Activated naive CD8-positive, alpha-beta T cell treated with anti-CD3 and anti-CD28 coated beads for 36 hours (primary cell): Measurements from ENCODE around the gene IFNA21. TPM values are rescaled to one million over a fixed set of nuclear protein-coding genes. Genes with fewer than 3 reads are reported as not detected.
"Not testable (repeated sequence)": the region's sequence is repeated elsewhere in the genome, so short reads cannot be mapped to it uniquely, and the experiment has no call there.

Source experiments
- DNase-seq: peaks from one replicate; pipeline ENCODE4 v3.0.0; 2021
- H3K27ac Mint-ChIP-seq: one replicate; pipeline ENCODE4 v1.8.0; 2022; ENCODE audit warnings: mild to moderate bottlenecking, moderate library complexity, mixed read lengths
- H3K27me3 Mint-ChIP-seq: one replicate; pipeline ENCODE4 v1.8.0; 2022; ENCODE audit warnings: mild to moderate bottlenecking, mixed read lengths
- H3K36me3 Mint-ChIP-seq: one replicate; pipeline ENCODE4 v1.8.0; 2021; ENCODE audit warnings: mild to moderate bottlenecking, mixed read lengths
- H3K4me1 Mint-ChIP-seq: one replicate; pipeline ENCODE4 v1.8.0; 2021; ENCODE audit warnings: mixed read lengths
- H3K4me3 Mint-ChIP-seq: one replicate; pipeline ENCODE4 v1.8.0; 2022; ENCODE audit warnings: mild to moderate bottlenecking, moderate library complexity, mixed read lengths
- H3K9me3 Mint-ChIP-seq: one replicate; pipeline ENCODE4 v1.8.0; 2022; ENCODE audit warnings: mixed read lengths
- total RNA-seq, 2 experiments: library from RNA; stranded (reverse); gene quantifications; one replicate each; pipeline ENCODE4 v1.2.3, GENCODE V29; 2021

Gene IFNA21
- total RNA-seq, result not detected

DNA sequence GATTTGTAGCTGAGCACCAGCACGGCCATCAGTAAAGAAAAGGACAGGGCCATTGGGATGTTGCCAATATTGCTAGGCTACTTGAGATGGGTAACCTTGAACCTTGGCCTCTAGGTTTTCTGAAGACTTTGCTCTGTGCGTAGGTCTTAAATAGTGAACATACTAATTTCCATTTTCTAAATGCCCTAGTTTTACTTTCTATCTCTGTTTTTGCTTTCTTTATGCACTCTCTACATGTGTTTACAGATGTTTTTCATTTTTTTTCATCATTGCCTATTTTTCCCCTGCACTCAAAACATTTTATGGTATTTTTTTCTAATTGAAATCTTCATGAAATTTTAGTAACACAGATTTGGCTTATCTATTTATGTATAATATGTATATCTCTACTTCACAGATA is at the start of gene IFNA21:
Gene IFNA21 (minus strand): TSS at position 101 of the 400 bp plus-strand sequence. CDS start 48 bp downstream, at position 53.
- not testable (repeated sequence) for H3K27ac Mint-ChIP-seq, DNase-seq, H3K4me3 Mint-ChIP-seq, H3K27me3 Mint-ChIP-seq, H3K9me3 Mint-ChIP-seq, H3K36me3 Mint-ChIP-seq
- peaks cover 13% of the 10 kb centered on the region for H3K4me1 Mint-ChIP-seq

DNA sequence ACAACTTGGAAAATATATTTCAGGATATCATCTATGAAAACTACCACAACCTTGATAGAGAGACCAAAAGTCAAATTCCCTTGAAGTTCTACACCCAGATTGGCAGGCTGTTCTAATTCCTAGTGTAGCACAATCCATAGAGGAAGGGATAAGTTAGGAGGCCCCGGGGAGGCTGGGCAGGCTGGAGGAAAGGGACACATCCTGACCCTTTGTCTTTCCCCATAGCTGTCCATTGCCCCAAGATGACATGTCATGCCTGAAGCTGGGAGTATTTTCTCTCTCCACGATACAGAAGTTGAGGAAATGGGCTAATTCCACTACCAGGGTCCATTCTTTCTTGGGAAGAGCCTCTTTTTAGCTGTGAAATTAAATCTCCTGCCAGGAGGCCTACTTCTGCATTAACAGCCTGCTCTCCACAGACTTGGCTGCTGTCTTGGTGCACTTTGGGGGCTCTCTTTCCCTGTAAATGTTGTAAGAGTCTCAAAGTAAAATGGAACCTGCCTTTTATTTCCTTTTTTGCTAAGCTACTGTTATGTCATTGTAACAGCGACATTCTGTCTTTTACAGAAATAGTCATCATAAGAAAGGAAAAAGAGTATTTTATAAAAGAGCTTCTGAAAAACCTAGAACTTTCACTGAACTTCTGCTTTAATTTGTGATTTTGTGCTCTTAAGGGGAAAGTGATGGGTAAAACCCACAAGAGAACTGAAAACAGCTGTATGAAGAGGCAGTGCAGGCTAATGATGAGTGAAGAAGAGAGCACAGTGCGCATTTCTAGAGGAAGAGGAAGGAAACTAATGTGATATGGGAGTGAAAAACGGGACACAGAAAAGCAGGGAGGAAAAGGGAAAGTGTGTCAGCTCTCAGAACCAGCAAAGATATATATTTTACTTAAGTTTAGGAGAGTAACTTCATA is 47.2 kb upstream of the IFNA21 start:
- H3K27ac Mint-ChIP-seq, DNase-seq, H3K4me1 Mint-ChIP-seq, H3K36me3 Mint-ChIP-seq, H3K9me3 Mint-ChIP-seq: not testable (repeated sequence)
- Mint-ChIP-seq H3K27me3 (peaks cover 11% of the 10 kb centered on the region), H3K4me3 (peak overlapping the region; percentile 32)

DNA sequence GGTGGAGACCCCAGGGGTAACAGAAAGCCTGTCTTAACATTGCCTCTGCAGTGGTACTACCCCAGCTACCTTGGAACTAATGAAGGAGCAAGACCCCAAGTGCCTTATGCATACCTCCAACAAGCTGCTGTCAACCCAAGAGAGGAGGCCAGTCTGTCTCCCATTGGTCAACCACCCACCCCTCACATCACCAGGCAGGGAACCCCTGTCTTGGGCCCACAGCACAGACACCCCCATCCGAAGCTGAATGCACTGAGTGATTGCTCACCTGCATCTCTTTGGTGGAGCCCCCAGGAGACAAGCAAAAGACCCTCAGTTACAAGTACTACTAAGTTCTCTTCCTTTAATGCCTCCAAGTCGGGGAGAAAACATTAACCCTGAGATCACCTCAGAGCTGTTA is 45.7 kb upstream of the IFNA21 start:
- H3K27me3 Mint-ChIP-seq, DNase-seq, H3K4me3 Mint-ChIP-seq, H3K27ac Mint-ChIP-seq, H3K4me1 Mint-ChIP-seq, H3K9me3 Mint-ChIP-seq, H3K36me3 Mint-ChIP-seq: not testable (repeated sequence)

DNA sequence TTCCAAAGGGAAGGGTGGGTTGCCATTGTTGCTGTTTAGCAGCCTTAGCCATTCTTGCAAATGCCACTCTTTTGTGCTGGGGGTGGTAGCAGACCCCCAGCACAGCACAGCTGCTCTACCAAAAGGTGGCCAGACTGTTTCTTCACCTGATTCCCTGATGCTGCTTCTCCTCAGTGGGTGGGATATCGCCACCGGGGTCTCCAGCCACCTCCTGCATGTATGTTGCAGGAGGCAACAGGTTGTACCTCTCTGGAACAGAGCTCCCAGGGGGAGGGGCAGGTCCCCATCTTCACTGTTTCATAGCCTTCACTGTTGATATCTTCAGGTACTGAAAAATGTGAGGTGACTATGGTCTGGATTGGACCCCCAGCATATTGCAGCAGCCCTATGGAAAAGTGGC is 44.3 kb upstream of the IFNA21 start:
- H3K27ac Mint-ChIP-seq, DNase-seq, H3K9me3 Mint-ChIP-seq, H3K4me3 Mint-ChIP-seq, H3K36me3 Mint-ChIP-seq, H3K4me1 Mint-ChIP-seq, H3K27me3 Mint-ChIP-seq: not testable (repeated sequence)

DNA sequence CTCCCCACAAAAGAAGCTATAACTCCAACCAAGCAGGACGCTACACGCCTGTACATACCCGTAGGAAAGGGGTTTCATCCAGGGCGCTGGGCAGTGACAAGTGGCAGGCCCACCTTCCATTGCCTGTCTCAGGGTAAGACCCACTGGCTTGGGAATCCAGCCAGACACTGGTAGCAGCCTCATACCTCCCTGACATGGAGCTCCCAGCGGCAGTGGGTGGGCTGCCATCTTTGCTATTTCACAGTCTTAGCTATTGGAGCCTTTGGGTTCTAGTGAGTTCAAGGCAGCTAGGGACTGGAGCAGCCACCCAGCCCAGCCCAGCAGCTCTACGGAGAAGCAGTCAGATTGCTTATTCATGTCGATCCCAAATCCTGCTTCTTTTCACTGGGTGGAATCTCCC is 43.9 kb upstream of the IFNA21 start:
- H3K4me3 Mint-ChIP-seq, result no peak overlapping the region
- H3K4me1 Mint-ChIP-seq, result no peaks in the 10 kb centered on the region
- H3K36me3 Mint-ChIP-seq, result no peaks in the 10 kb centered on the region
- DNase-seq, result no peak
- H3K9me3 Mint-ChIP-seq, result no peaks in the 10 kb centered on the region
- H3K27me3 Mint-ChIP-seq, result peaks cover 2% of the 10 kb centered on the region
- no peak overlapping the region for H3K27ac Mint-ChIP-seq

DNA sequence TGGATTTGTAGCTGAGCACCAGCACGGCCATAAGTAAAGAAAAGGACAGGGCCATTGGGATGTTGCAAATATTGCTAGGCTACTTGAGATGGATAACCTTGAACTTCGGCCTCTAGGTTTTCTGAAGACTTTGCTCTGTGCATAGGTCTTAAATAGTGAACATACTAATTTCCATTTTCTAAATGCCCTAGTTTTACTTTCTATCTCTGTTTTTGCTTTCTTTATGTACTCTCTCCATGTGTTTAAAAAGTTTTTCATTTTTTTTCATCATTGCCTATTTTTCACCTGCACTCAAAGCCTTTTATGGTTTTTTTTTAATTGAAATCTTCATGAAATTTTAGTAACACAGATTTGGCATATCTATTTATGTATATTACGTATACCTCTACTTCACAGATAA is 40.6 kb upstream of the IFNA21 start, which contains the start of gene IFNA10:
Gene IFNA10 (minus strand): TSS at position 101 of the 400 bp plus-strand sequence. CDS start 46 bp downstream, at position 55.
- not testable (repeated sequence) for H3K9me3 Mint-ChIP-seq, H3K4me3 Mint-ChIP-seq, H3K4me1 Mint-ChIP-seq, H3K27me3 Mint-ChIP-seq, H3K27ac Mint-ChIP-seq, H3K36me3 Mint-ChIP-seq, DNase-seq

DNA sequence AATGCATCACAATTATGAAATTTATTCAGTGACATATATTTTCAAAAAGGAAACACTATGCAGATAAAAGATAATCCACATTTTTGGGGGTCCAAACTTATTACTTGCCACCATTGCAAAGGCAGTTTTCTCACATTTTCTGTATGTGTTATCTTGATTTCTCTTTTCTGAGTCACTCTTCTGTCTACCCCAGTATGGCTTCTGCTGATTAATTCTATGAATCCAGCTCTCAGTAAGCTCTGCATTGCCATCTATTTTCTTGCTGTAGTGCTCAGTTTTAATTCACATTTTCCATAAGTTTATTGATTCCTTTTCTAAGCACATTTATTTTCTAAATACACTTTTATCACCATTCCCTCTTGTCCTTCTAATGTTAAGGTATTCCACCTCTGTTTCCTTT is 38.7 kb upstream of the IFNA21 start:
- DNase-seq, result no peak
- Mint-ChIP-seq H3K4me3 (no peak overlapping the region), H3K4me1 (peaks cover 8% of the 10 kb centered on the region), H3K27me3 (peaks cover 10% of the 10 kb centered on the region), H3K36me3 (no peaks in the 10 kb centered on the region), H3K9me3 (no peaks in the 10 kb centered on the region), H3K27ac (no peak overlapping the region)

DNA sequence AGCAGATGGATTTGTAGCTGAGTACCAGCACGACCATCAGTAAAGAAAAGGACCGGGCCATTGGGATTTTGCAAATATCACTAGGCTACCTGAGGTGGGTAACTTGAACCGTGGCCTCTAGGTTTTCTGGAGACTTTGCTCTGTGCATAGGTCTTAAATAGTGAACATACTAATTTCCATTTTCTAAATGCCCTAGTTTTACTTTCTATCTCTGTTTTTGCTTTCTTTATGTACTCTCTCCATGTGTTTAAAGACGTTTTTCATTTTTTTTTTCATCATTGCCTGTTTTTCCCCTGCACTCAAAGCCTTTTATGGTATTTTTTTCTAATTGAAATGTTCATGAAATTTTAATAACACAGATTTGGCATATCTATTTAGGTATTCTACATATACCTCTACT is 35.6 kb upstream of the IFNA21 start, which contains the start of gene IFNA7:
Gene IFNA7 (minus strand): TSS at position 101 of the 400 bp plus-strand sequence. CDS start 40 bp downstream, at position 61.
- H3K4me3 Mint-ChIP-seq, H3K9me3 Mint-ChIP-seq, H3K27ac Mint-ChIP-seq, H3K36me3 Mint-ChIP-seq, H3K4me1 Mint-ChIP-seq, DNase-seq: not testable (repeated sequence)
- peaks cover 10% of the 10 kb centered on the region for H3K27me3 Mint-ChIP-seq

DNA sequence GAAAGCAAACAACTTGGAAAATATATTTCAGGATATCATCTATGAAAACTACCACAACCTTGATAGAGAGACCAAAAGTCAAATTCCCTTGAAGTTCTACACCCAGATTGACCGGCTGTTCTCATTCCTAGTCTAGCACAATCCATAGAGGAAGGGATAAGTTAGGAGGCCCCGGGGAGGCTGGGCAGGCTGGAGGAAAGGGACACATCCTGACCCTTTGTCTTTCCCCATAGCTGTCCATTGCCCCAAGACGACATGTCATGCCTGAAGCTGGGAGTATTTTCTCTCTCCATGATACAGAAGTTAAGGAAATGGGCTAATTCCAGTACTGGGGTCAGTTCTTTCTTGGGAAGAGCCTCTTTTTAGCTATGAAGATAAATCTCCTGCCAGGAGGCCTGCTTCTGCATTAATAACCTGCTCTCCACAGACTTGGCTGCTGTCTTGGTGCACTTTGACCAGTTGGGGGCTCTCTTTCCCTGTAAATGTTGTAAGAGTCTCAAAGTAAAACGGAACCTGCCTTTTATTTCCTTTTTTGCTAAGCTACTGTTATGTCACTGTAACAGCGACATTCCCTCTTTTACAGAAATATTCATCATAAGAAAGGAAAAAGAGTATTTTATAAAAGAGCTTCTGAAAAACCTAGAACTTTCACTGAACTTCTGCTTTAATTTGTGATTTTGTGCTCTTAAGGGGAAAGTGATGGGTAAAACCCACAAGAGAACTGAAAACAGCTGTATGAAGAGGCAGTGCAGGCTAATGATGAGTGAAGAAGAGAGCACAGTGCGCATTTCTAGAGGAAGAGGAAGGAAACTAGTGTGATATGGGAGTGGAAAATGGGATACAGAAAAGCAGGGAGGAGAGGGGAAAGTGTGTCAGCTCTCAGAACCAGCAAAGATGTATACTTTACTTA is 28.7 kb upstream of the IFNA21 start:
- DNase-seq, result peak; percentile 36
- peak overlapping the region; percentile 0 for H3K4me3 Mint-ChIP-seq
- not testable (repeated sequence) for H3K36me3 Mint-ChIP-seq, H3K9me3 Mint-ChIP-seq, H3K4me1 Mint-ChIP-seq, H3K27me3 Mint-ChIP-seq, H3K27ac Mint-ChIP-seq

DNA sequence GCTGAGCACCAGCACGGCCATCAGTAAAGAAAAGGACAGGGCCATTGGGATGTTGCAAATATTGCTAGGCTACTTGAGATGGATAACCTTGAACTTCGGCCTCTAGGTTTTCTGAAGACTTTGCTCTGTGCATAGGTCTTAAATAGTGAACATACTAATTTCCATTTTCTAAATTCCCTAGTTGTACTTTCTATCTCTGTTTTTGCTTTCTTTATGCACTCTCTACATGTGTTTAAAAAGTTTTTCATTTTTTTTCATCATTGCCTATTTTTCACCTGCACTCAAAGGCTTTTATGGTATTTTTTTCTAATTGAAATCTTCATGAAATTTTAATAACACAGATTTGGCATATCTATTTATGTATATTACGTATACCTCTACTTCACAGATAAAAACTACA is 21.0 kb upstream of the IFNA21 start, which contains the start of gene IFNA4:
Gene IFNA4 (minus strand): TSS at position 101 of the 400 bp plus-strand sequence. CDS start 56 bp downstream, at position 45.
- H3K27me3 Mint-ChIP-seq, H3K4me1 Mint-ChIP-seq, H3K27ac Mint-ChIP-seq, H3K4me3 Mint-ChIP-seq, DNase-seq, H3K9me3 Mint-ChIP-seq, H3K36me3 Mint-ChIP-seq: not testable (repeated sequence)

DNA sequence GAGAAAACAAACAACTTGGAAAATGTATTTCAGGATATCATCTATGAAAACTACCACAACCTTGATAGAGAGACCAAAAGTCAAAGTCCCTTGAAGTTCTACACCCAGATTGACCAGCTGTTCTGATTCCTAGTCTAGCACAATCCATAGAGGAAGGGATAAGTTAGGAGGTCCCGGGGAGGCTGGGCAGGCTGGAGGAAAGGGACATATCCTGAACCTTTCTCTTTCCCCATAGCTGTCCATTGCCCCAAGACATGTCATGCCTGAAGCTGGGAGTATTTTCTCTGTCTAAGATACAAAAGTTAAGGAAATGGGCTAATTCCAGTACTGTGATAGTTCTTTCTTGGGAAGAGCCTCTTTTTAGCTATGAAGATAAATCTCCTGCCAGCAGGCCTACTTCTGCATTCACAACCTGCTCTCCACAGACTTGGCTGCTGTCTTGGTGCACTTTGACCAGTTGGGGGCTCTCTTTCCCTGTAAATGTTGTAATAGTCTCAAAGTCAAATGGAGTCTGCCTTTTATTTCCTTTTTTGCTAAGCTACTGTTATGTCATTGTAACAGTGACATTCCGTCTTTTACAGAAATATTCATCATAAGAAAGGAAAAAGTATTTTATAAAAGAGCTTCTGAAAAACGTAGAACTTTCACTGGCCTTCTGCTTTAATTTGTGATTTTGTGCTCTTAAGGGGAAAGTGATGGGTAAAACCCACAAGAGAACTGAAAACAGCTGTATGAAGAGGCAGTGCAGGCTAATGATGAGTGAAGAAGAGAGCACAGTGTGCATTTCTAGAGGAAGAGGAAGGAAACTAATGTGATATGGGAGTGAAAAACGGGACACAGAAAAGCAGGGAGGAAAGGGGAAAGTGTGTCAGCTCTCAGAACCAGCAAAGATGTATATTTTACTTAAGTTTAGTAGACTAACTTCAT is 16.6 kb upstream of the IFNA21 start:
- H3K27me3 Mint-ChIP-seq, H3K36me3 Mint-ChIP-seq, H3K4me3 Mint-ChIP-seq, H3K27ac Mint-ChIP-seq, H3K9me3 Mint-ChIP-seq, H3K4me1 Mint-ChIP-seq: not testable (repeated sequence)
- peak; percentile 15 for DNase-seq

DNA sequence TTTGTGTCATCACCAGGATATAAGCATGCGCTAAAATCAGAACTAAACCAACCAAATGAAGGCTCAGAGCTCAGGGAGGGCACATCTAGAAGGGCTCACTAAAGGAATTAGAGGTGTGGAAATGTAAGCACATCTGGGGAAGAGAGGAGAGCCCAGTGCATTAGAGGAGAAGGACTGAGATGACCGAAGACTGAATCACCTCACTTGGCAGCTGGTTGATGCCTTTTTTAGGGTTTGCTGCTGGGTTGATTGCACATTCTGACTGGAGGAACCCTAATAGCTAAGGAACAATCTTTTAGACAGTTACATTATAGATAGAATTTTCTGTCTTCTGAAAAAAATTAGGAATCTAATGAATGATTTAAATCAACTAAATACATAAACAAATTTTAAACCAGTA is 8.2 kb upstream of the IFNA21 start:
- Mint-ChIP-seq H3K36me3 (no peaks in the 10 kb centered on the region), H3K27me3 (no peaks in the 10 kb centered on the region), H3K9me3 (no peaks in the 10 kb centered on the region), H3K27ac (no peak overlapping the region), H3K4me1 (no peaks in the 10 kb centered on the region), H3K4me3 (no peak overlapping the region)
- DNase-seq, result no peak

DNA sequence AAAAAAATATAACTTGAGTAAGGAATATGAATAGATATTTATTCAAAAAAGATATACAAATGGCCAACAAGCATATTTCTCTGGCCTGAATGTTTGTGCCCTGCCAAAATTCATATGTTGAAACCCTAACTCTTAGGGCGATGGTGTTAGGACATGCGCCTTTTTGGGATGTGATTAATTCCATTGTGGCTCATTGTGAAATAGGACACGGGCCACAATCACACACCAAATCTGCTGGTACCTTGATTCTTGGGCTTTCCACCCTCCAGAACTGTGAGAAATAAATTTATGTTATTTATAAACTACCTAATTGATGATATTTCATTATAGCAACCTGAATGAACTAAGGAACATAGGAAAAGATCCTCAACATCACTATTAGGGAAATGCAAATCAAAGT is 5.7 kb upstream of the IFNA21 start:
- Mint-ChIP-seq H3K4me1 (no peaks in the 10 kb centered on the region), H3K9me3 (no peaks in the 10 kb centered on the region), H3K4me3 (no peak overlapping the region), H3K27me3 (no peaks in the 10 kb centered on the region), H3K36me3 (no peaks in the 10 kb centered on the region), H3K27ac (no peak overlapping the region)
- DNase-seq, result no peak

DNA sequence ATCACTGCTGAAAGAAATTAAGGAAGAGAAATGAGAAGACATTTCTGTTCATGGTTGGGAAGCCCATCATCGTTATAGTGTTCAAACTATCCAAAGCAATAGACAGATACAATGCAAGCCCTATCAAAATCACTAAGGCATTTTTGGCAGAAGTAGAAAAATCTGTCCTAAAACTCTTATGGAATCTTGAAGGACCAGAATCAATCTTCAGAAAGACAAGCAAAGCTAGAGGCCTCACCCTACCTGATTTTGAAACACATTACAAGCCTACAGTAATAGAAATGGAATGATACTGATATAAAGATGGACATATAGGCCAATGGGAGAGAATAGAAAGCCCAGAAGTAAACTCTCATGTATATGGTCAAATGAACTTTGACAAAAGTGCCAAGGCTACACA is 4.9 kb upstream of the IFNA21 start:
- no peaks in the 10 kb centered on the region for H3K27me3 Mint-ChIP-seq
- no peaks in the 10 kb centered on the region for H3K9me3 Mint-ChIP-seq
- H3K4me3 Mint-ChIP-seq, result no peak overlapping the region
- no peak overlapping the region for H3K27ac Mint-ChIP-seq
- peaks cover under 1% of the 10 kb centered on the region for H3K4me1 Mint-ChIP-seq
- no peak for DNase-seq
- no peaks in the 10 kb centered on the region for H3K36me3 Mint-ChIP-seq
